ENCODE data around the gene EPHB1.

EPHB1 gene

DNA sequence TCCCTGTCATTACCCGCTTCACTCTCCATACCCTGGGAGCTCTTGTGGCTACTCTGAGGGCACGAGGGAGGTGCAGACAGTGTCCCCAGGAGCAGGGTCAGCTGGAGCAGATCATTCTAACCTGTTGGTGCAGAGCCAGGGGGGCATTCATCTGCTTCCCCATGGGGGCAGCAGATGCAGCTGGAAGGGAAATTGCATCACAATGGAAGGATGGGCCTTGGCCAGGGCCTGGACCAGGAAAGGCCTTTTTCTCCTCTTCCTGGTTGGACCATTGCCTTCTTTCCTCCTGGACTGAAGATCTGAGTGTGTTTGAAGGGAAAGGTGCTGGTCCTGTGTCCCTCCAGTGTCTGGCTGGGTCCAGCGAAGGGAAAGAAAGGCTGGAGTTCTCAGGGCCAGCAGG lies 55.7 kb downstream of the EPHB1 start:
- no peak for DNase-seq (ENCODE audit: low spot score)

DNA sequence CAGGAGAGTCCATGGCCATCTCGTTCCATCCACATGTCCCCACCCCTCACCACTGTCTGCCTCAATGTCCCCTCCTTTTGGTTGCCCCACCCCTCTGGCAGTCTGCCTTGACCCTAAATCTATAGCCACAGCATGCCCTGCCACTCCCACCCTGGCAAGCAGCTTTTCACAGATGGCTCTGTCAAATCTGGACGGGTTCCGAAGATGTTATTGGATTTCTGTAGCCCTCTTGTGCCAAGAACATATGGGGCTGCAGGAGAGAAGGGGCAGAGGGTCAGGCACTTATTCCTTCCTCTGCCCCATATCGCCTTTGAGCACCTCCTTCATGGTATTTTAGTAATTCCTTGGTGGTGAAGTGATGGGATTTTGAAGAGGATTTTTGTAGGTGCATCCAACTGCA lies 57.1 kb downstream of the EPHB1 start:
- no peak for DNase-seq (ENCODE audit: low spot score)

DNA sequence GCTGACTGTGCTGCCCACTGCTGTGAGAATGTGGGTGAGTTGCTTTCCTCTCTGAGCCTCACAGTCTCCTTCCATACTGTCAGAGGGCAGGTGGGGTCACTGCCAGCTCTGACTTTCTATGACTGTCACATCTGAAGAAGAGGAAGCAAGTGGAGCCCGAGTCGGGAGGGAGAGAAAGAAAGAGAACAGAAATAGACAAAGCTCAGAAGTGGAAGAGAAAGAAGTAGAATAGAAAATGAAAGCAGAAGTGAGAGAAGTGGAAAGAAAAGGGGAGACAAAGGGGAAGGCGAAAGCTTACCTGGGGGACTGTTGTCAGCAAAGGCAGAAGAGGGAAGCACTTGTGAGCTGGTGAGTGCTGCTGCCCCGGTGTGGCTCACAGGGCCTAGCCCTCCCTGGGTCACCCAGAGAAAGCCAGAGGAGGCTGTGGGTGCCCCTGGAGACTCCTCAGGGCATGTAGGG lies 57.9 kb downstream of the EPHB1 start:
- DNase-seq (ENCODE audit: low spot score): no peak

DNA sequence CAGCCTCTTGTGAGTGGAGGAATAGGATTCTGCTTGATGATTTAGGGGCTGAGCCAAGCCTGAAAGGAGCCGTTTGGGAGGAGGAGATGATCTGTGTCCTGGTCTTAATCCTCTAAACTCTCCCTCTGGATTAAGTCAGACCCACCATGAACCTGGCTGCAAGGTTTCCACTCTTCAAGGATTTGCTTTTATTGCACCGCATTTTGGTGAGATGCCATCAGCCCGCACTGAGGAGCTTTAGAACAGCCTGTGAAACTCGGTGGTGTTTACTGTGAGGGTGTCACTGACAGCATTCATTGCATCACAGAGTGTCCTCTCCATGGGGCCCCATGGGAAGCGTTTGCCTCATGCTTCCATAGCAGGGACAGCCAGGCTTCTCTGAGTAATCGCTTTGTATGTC lies 59.2 kb downstream of the EPHB1 start:
- no peak for DNase-seq (ENCODE audit: low spot score)

DNA sequence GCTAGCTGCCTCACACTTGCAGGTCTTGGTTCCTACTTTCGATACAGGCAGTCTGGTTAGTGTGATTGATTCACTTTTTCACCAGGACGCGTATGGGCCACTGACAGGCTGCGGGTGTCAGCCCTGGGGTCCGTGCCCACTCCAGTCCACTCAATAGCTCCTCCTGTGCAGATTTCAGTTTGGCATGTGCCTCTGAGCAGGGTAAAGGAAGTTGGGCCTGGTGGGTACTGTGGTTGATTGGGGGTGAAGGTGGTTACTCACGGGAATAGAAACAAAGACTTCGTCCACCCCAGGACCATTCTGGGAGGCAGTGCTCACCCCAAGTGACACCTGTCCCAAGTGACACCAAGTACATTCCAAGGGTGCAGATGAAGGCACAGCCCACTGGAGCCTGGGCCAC lies 62.3 kb downstream of the EPHB1 start:
- no peak for DNase-seq (ENCODE audit: low spot score)

DNA sequence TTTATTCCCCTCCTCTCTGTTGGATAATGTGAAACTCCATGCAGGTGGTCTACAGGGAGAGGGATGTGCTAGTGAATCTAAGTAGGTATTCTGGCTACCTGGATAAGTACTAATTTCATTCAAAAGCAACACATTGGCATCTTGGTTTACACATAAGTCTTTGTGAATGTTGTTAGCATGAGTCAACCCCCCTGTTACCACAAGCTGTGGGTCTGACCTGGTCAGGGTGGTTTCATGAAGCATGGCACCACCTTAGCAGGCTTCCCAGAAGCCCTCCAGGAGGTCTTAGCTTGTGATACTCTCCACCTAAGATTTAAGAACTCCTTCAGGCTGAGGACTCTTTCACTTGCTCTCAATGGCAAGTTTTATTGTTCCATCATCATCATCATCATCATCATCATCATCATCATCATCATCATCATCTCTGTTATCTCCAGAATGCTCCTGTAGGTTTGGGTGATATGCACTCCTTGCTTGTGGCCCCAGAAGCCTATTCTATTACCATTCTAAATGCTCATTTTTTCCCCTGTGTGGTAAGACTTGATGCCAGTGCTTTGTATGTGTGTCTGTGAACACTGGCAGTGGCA lies 62.8 kb downstream of the EPHB1 start:
- no peak for DNase-seq (ENCODE audit: low spot score)

DNA sequence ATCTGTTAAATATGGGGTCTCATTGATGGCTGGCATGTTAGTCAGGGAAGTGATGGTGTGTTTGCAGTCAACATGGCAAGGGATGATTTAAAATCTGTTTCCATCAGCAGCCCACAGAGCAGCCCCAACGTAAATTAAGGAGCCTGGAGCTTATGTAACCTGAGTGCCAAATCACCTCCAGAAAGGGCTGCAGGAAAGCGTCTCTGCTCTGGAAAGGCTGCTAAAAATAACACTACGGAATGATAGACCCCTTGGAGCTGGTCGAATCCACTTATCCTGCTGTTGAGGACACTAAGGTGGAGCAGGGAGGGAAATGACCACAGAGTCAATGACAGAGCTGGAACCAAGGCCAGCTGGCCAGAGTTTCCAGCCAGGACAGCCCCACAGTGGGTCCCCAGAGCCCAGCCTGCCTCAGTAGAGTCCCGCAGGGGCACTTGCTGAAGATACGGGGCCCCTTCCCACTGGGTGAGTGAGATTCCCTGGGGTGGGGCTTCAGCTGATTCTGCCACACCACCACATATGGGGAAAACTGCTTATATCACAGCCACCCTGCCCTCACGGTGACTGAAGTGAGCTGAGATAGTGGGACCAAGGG lies 63.5 kb downstream of the EPHB1 start:
- DNase-seq (ENCODE audit: low spot score): no peak

DNA sequence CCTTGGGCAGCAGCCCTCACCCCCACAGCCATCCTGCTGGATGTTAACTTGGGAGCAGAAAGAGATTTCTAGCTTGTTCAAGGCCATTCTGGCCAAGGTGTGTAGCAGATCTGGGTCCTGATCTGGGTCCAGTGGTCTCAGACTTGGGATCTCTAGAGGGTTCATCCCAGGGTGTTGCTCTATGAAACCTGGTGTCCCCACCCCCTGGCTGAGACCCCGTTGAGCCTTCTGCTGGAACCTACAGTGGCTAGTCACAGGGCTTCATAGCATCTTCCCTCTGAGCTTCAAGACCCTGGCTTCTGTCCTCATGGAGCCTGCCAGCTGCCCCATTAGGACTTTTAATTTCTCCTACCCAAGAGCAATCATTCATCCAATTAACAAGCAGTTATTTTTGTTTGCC lies 64.3 kb downstream of the EPHB1 start:
- no peak for DNase-seq (ENCODE audit: low spot score)

DNA sequence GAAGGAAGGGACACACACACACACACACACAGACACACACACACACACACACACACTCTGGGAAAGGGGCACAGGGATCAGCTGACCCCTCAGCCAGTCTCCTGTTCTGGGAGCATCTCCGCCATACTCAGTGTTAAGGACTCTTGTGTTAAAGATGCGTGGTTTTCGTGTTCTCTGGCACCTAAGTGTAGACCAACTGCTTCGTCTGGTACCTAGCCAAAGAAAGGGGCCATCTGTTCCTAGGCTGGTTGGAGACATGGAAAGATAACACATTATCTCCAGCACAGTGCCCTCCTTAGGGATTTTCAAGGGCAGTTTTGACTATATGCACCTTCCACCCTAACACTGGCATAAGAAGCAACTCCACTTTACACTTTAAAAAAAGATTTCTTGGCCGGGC lies 65.1 kb downstream of the EPHB1 start:
- no peak for DNase-seq (ENCODE audit: low spot score)

DNA sequence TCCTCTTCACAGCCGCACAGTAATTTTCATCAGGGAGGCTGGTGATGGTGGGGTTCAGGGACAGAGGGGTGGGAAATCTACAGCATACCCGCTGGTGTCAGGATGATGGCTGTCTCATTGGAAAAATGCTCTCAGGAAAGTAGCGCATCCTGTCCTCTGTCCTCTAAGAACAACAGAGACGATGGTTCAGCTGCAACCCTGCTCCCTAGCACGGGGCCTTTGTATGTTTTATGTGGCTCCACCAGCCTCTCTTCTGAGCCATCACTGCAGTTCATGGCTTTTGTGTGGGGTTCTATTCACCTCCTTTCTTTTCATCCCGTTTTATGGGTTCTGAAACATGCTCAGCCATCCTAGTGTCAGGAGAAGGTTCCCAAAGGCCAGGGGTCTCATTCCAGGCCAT lies 68.9 kb downstream of the EPHB1 start:
- no peak for DNase-seq (ENCODE audit: low spot score)

DNA sequence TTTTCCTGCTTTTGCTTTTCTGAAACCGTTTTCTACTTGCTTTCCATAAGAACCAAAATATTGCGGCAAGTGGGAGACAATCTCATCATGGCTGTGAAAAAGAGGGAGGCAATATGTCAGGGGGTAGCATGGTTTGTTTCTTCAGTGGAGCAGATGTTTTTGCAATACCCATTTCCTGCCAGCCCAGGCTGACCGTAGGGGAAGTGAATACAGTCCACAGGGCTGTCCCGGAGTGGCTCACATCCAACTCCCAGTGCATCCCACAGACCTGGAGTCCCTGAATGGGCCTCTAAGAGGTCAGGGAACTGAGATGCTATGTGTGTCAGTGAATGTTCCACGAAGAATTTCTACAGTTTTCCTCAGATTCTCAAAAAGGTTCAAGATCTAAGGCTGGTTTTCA lies 69.6 kb downstream of the EPHB1 start:
- DNase-seq (ENCODE audit: low spot score): no peak

DNA sequence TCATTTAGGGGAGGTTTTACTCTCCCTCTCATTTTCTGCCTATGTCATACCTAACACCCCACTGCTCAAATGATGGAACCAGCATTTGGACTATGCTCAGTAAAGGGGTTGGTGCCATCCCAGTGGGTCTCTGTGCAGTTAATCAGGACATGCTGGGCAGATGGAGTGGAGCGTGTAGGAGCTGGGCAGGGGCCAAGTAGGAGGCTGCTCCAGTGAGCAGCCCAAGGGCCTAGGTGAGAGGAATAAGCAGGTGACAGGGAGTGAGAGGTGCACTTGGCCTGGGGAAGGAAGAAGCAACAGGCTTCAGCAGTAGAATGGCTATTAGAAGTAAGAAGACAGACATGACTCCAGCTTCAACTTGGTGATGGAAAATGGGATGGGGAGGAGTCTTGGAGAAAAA lies 72.2 kb downstream of the EPHB1 start:
- no peak for DNase-seq (ENCODE audit: low spot score)

DNA sequence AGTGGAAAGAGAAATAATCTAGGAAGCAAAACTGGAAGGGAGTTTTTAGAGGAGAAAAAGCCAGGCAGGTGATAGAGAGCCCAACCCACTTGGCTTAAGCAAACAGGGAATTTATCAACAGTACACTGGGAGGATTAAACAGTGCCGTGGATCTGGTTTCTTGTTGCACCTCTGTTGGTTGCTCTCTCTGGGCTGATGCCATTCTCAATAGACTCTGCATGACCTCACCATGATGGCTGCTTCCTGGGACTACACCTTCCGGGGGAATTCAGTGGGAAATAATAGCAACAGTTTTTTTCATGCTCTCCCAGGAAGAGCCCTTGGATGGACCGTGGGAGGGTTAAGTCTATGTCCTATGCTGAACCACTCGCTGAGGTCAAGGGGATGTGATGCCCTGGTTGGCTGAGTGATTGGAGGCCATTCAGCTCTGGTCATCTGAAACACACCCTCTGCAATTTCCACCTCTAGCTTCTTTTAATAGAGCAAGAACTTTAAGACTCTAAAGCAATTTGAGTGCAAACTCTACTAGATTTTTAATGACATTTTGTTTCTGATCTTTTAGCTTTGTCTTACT lies 74.2 kb downstream of the EPHB1 start:
- DNase-seq (ENCODE audit: low spot score): no peak

DNA sequence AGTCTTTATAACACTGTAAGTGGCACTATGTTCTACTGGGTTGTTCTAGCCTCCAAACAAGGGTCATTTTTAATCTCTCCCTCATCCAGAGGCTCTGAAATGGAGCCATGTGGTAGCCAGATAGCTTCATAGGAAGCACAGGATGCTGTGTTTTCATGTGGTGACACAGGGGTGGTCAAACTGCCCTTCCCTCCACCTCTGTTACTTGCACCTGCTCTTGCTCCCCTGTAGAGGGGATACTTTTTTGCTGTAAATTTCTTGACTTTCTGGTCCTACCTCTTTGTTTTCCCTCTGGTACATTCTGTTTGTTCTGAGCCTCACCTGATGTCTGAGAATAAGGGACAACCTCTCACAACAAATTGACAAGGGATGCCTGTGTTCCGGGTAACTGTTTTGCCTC lies 76.8 kb downstream of the EPHB1 start:
- DNase-seq (ENCODE audit: low spot score): no peak

DNA sequence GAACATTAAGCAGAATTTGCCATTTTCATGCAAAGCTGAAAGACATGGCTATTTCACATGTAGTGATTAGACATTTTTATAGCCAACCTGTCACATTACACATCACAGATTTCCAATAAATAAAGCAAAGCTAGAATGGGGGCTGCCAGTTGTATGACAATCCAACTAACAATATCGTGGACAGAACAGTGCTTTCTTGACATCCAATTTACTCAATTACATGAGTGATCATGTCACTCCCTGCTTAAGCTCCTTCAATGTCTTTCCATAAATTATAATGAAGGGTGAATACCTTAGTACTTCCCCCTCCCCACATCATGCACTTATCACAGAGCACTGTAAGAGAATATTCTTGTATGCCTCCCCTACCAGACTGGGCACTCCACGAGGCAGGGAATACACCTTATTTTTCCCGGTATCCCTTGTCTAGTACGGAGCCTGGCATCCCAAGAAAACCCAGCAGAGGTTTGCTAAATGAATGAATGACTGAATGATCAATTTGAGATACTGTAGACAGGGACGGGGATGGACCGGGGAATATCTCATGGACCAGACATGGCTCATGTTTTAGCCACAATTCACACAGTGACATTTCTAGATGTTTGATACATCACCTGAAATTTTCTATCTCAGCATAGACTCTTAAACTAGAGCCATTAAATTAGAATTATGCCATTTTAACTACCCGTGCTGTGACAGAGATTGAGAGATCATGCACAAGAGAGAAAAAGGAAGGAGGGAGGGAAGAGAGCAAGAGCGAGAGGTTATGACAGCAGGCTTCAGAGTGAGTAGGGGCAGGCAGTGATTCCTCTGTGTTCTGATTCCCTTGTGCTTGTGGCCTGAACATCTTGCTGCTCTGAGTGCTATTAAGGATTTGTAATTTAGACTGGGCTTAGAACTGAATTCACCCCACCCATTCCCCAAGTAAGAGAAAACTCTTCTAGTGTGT lies 77.7 kb downstream of the EPHB1 start:
- DNase-seq (ENCODE audit: low spot score): no peak

DNA sequence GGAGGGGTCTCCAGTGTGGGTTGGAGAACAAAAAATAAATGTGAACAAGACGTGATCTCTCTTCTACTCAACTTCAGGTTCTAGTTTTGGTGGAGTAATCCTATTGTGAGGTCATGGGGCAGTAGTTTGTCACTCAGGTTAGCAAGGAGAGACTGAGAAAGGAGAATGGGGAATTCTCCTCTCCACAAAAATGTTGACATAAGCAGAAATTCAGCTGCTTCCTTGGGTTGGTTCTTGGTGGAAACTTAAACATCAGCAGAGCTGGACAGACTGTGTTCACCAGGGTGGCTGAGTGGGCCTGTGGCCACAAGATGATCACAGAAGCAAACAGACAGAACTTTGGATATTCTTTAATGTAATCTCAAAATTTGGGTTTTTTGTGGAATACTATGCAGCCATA lies 78.7 kb downstream of the EPHB1 start:
- DNase-seq (ENCODE audit: low spot score): no peak

DNA sequence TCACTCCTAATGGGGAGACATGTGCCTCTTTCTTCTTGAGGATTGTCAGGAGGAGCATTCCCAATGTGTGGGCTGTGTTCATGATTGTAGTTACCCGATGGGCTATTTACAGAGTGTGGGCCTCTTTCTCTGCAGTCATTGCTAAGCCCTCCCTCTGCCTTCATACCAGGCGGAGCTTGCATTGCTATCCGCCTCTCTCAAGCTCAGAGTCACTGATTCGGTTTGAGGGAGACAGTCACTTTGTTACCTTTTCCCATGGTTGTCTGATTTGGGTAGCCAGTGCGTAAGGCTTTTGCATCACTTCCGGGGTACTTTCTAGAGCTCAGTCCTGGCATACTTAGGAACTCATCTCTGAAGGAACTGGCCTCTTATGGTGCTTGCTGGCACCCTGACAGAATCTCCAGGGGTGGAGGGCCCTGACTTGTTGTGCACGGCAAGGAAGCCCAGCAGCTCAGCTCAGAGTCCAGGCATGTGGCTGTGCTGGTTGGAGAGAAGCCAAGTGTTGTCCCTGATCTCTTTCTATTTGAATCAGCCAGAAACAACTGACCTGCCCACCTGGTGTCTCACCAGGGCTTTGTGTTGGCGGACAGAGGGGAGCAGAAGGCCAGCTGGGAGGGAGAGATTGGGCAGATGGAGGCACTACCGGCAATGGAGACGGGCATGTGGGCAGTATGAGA lies 79.8 kb downstream of the EPHB1 start:
- no peak for DNase-seq (ENCODE audit: low spot score)

DNA sequence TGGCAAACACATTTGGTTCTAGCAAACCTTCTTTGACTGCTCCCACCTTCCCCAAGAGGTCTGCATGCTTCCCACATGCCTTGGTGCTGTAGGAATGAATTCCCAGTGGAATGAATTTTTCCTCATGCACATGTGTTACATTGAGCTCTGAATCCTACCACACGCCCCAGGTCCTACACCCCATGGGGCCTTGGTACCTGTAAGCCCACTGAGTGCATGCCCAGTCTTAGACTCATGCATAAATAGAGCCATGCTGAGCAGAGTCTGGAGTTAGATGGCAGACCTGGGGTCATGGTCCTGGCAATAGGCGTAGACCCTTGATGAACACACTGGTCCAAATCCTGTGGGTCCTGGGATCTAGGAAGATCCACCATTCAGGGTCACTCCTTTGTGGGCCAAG lies 81.8 kb downstream of the EPHB1 start:
- DNase-seq (ENCODE audit: low spot score): no peak

DNA sequence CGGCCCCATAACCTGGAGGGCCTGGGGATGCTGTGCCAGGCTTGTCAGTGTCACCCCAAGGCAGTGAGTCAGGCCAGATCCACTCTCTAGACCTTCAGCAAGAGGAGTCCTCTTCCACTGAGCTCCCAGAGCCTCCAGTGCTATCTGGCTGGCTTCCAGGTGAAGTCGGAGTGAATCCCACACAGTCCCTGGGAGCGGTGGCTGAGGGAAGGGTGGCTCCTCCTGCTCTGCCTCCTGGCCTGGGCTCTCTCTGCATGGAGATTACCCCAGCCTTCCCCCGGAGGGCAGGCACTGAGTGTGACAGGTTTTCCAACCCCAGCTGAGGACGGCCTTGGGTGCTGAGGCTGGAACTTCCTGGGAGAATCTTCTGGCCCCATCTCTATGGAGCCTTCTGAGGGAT lies 82.7 kb downstream of the EPHB1 start:
- no peak for DNase-seq (ENCODE audit: low spot score)

DNA sequence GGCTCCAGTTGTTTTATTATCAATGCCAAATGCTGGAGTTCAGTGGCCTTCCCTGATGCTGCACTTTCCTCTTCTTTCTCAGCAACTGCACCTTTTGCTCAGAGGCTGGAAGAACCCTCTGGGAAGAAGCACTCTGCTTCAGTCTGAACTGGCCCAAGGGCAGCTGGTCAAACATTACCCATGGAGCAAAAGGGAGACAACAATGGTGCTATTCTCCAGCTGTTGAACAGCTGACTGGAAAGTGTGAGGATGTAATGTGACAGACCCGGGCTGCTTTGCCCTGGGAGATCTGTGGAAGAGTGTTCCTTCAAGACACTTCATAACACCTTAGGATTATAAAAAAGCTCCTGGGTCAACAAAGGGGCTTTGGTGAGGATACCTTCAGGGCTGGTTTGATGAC lies 84.9 kb downstream of the EPHB1 start:
- no peak for DNase-seq (ENCODE audit: low spot score)

DNA sequence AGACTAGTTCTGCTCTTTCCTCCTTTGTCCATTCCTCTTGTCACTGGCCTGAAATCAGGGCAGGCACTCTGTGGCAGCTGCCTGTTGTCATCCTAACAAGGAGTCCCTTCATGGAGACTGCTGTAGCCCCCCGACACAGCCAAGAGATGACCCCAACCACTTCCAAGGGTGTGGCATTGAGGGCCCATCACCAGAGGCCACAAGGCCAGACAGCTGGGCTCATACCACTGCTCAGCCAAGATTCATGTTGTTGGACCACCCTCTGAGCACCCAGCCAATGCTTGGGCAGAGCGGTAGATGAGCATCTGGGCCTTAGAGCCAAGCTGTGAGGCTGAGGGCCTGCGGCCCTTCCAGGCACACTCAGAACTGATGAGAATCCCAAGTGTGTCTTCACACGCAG lies 85.4 kb downstream of the EPHB1 start:
- no peak for DNase-seq (ENCODE audit: low spot score)

DNA sequence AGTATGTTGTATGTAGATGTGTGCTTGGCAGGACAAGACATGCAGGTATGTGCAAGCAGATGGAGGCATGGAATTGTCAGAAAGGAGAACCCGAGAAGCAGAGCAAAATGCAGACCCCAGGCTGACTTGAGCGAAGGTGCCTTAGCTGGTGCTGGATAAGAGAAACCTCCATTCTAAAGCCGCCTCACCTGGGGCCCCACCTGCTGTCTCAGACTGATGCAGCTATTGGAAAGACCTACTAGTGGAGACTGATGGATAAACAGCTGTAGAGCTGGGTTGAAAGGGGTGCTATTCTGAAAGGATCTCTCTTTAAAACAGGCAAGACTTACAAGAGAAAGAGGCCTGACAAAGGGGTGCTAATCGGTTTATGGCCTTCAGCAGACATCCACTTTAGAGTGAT lies 86.2 kb downstream of the EPHB1 start:
- DNase-seq (ENCODE audit: low spot score): no peak
